Loucy (cell line): ENCODE results near the gene SLC22A17.
"Not testable (repeated sequence)": the region's sequence is repeated elsewhere in the genome, so short reads cannot be mapped to it uniquely, and the experiment has no call there.

Experiments used
- EZH2phosphoT487 ChIP-seq: fragments of 200-600 bp; IDR thresholded peaks from 2 replicates; pipeline ENCODE4 v1.6.1; 2018; ENCODE audit warnings: antibody characterized with exemption, mild to moderate bottlenecking, moderate library complexity, borderline replicate concordance
- TF ChIP-seq, protein P1 (sequence below): fragments of 200-600 bp; sonication (generic); conservative IDR thresholded peaks from 2 replicates; pipeline ENCODE4 v1.5.1; 2014; ENCODE audit warnings: mild to moderate bottlenecking, antibody characterized with exemption, low read length

DNA sequence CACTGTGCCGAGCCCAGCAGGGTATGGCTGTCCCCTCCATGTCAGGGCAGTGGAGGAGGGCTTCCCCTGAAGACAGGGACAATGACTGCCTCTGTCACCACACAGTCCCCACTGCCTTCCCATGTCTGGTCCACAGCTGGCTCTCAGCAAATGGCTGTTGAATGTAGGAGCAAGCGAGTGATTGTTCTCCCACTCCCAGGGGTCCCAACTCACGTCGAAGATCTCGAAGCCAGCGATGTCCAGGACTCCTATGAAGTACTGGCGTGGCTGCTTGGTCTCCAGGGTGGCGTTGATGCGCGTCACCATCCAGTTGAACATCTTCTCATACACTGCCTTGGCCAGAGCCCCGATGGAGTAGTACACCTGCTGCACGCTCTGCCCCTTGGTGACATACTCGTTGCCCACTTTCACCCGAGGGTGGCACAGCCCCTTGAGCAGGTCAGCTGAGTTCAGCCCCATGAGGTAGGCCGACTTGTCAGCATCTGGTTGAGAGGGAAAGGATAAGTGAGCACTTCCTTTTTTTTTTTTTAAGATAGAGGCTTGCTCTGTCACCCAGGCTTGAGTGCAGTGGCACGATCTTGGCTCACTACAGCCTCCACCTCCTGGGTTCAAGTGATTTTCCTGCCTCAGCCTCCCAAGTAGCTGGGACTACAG is 47.9 kb upstream of the SLC22A17 start:
- TF ChIP-seq, protein P1, sequence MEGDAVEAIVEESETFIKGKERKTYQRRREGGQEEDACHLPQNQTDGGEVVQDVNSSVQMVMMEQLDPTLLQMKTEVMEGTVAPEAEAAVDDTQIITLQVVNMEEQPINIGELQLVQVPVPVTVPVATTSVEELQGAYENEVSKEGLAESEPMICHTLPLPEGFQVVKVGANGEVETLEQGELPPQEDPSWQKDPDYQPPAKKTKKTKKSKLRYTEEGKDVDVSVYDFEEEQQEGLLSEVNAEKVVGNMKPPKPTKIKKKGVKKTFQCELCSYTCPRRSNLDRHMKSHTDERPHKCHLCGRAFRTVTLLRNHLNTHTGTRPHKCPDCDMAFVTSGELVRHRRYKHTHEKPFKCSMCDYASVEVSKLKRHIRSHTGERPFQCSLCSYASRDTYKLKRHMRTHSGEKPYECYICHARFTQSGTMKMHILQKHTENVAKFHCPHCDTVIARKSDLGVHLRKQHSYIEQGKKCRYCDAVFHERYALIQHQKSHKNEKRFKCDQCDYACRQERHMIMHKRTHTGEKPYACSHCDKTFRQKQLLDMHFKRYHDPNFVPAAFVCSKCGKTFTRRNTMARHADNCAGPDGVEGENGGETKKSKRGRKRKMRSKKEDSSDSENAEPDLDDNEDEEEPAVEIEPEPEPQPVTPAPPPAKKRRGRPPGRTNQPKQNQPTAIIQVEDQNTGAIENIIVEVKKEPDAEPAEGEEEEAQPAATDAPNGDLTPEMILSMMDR: not testable (repeated sequence)
- not testable (repeated sequence) for TF ChIP-seq EZH2phosphoT487
